Esophagus muscularis mucosa (tissue), 3 donors: Measurements from ENCODE around the gene CLEC4G.

Experiments
- CTCF ChIP-seq, 3 experiments: fragments of 200-600 bp in 2 of 3; fragments of 450-650 bp in 1 of 3; sonication (generic) in 2 of 3; IDR thresholded peaks; one replicate each; pipeline ENCODE4 v1.5.1; 2017 to 2019; ENCODE audit warnings: antibody characterized with exemption in 3 of 3, mild to moderate bottlenecking in 2 of 3, moderate library complexity in 1 of 3
- POLR2A ChIP-seq: fragments of 450-650 bp; IDR thresholded peaks from one replicate; pipeline ENCODE4 v1.6.1; 2017; ENCODE audit warnings: antibody characterized with exemption, moderate library complexity, mild to moderate bottlenecking, low read depth

DNA sequence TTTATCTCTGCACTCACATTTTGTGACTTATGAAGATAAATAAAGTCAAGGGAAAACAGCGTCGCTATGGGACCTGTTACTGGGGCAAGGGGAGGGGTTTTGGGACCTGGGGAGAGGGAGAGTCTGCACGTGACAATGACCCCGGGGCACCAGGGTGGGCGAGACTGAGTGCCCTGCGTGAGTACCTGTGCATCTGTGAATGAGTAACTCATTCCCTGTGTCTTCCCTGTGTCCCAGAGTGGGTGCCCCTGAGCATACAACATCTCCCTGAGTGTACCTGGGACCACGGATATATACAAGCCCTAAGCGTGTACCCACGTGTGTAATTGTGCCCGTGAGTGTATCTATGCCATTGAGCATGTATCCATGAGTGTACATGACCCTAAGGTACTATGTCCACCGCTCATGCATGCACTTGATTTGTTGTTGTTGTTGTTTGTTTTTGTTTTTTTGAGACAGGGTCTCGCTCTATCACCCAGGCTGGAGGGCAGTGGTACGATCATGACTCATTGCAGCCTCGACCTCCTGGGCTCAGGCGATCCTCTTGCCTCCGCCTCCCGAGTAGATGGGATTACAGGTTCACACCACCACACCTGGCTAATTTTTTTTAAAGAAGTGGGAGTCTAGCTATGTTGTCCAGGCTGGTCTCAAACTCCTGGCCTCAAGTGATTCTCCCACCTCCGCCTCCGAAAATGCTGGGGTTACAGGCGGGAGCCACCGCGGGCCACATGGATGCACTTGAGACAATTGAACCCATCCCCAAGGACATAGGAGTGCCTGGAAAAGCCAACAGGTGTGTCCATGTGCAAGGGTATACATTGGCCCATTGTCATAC is 51.9 kb downstream of the CLEC4G start:
- no peak for TF ChIP-seq POLR2A
- no peak for TF ChIP-seq CTCF (IDR thresholded peaks at IDR 0.05)
